Measurements from ENCODE around the gene DOCK1.
"Not testable (repeated sequence)": the region's sequence is repeated elsewhere in the genome, so short reads cannot be mapped to it uniquely, and the experiment has no call there.

Gene DOCK1

DNA sequence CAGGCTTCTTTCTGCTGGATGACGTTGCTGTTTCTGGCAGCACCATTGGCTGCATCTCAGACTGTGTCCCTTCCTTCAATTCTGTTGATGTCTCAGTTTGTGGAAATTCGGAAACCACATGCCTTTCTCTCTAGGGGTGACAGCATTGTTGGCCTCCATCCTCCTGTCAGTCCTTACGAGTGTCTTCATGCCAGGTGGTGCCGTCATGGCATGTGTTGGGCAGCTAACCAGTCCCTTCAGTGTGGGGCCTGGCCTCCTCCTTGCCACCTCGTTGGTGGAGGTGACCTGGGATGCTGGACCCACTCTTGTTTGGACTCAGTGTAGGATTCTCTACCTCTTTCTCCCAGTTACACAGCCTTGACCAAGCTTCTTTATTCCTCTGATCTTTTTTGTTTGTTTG lies 402.8 kb downstream of the DOCK1 start:
- DNase-seq (ENCODE audit: low read depth, low spot score): no peak

DNA sequence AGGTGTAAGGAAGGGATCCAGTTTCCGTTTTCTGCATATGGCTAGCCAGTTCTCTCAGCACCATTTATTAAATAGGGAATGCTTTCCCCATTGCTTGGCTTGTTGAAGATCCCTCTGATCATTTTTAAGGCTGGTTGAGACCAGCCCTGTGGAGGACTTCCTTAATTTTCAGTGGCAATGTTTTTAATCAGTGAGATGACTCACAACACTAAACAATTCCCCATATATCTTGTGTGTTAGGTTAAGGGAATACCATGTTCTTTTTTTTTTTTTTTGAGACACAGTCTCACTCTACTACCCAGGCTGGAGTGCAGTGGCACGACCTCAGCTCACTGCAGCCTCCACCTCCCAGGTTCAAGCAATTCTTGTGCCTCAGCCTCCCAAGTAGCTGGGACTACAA lies 404.4 kb downstream of the DOCK1 start:
- DNase-seq (ENCODE audit: low read depth, low spot score): not testable (repeated sequence)

DNA sequence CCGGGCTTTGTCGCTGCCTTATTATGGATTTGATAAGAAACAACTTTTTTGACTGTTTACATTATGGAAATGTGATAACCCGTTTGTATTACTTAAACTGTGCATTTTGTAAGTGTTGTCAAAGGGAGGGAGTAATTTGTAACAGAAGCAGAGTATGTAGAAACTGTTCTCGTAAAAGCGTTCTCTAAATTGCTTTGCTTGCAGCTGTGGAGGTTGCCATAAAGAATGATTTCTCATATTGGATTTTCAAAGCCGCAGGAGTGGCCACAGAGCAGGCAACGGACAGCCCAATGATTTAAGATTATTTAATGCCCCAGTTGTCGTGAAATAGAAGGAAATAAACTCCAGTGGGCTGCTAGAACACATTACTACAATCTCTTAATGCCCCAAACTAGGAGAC lies 405.2 kb downstream of the DOCK1 start:
- no peak for DNase-seq (ENCODE audit: low read depth, low spot score)

DNA sequence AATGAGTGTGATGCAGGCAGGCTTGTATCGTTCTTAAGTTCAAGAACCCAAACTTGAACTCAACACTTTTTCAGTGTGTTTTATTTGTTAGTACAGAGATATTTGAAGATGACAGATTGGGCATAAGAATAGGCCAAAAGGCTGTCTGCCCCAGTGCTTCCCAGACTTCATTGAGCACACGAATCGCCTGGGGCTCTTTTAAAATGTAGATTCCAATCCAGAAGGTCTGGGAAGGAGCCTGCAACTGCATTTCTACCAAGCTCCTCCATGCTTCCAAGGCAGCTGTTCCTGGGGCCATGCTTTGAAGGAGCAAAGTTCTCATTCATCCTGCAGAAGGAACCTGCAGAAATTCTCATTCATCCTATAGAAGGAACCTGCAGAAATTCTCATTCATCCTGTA lies 405.7 kb downstream of the DOCK1 start:
- no peak for DNase-seq (ENCODE audit: low read depth, low spot score)

DNA sequence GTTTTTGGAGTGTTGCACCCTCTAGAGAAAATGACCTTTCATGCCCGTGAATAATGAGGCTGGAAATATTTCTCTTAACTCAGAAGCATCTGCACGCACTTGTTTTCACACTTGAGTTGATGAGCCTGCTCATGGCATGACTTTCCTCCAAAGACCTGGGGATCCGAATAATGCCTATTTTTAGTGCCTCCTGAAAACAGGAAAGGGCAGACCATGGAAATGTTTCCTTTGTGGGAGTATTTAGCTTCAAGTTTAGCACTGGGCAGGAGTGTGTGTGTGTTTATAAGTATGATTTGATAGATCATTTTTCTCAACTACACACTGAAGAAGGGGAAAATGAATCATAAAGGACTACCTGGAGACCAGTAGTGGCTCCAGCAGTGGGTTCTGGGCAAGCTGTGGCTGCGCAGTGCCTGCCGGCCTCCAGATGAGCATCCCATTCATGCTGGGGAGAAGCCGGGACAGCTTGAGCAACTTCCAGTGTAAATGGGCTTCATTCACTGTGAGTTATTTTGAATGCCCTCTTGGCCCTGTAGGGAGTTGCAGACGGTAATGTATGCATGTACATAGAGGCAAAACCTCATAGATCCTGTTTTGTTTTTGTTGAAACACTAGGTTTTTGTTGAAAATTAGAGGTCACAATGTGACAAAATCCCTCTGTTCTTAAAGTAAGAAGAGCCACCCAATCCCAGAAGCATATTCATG lies 408.9 kb downstream of the DOCK1 start:
- no peak for DNase-seq (ENCODE audit: low read depth, low spot score)

DNA sequence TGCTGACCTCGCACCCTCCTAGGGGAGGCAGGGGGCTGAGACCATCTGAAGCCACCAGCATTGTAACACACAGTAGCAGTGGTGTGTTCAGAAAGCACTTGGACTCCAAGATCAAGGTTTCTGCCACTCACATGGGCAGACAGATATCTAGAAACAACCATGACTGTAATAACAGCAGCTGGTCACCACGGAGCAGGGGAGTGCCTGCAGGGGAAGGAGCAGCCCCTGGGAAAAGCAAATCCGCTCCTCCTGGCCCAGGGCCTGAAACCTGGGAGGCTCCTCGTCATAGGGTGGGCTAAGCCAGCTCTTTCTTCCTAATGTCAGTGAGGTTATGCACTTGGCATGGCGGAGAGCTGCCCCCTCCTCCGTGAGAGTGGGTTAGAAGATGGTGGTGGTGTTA lies 409.6 kb downstream of the DOCK1 start:
- no peak for DNase-seq (ENCODE audit: low read depth, low spot score)

DNA sequence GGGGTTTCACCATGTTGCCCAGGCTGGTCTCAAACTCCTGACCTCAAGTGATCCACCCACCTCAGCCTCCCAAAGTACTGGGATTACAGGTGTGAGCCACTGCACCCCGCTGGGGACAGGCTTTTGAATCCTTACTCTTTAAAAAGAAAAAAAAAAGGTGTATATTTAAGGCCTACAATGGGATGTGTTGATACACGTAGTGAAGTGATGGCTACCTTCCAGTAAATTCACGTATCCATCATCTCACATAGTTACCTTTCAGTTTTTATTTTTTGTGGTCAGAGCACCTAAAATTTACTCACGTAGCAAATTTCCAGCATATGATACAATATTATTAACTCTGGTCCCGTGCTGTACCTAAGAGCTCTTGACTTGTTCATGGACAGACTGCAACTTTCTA lies 410.7 kb downstream of the DOCK1 start:
- DNase-seq (ENCODE audit: low read depth, low spot score): no peak

DNA sequence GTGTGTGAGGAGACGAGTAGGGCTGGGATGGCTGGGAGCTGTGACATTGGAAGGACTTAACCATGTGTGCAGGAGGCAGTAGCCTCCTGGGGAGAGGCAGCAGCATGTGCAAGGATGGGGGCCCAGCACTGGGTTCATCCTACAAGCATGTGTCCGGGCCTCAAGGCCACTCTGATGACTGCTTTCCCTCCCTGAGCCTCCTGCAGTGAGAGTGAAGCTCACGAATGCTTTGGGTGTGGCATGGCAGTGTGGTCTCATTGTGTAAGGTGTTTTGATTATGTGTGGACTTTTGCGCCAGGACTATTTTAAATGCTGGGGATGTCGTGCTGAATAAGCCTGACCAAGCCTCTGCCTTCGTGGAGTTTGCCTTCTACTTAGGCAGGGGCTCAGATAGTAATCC lies 413.2 kb downstream of the DOCK1 start:
- DNase-seq (ENCODE audit: low read depth, low spot score): no peak

DNA sequence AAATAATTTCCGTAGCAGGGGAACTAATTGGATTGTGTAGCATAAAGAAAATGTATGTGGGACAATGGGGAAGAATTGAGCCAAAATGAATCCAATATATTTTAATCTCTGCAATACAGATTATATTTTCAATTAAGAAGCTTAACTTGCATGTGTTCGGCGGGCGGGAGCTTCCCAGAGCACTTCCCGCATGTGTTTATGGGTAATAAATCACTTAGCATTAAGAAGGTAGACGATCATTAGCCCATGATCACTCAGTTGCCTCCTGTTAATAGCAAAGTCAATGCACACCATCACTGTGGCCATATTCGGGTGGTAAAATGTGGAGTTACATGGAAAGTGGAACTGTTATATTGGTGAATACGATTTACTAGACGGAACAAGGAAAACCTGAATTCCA lies 414.0 kb downstream of the DOCK1 start:
- DNase-seq (ENCODE audit: low read depth, low spot score): no peak

DNA sequence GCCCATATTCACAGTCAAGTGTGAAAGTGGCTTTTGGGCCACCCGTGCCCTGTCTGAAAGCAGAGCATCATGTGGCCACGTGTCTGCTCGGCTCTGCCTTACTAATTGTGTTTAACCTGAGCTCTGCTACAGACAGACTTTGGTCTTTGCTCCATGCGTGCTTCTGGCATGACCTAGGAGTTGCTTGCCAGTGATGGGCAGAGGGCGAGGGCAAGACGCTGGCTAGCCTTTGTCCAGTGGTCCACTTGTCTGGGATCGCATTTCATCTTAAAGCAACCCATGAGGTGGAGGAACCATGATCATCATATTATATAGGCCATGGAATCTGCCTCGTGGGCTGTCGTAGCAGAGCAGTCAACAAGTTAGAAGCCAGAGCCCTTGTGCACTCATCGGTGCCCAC lies 414.5 kb downstream of the DOCK1 start:
- DNase-seq (ENCODE audit: low read depth, low spot score): no peak

DNA sequence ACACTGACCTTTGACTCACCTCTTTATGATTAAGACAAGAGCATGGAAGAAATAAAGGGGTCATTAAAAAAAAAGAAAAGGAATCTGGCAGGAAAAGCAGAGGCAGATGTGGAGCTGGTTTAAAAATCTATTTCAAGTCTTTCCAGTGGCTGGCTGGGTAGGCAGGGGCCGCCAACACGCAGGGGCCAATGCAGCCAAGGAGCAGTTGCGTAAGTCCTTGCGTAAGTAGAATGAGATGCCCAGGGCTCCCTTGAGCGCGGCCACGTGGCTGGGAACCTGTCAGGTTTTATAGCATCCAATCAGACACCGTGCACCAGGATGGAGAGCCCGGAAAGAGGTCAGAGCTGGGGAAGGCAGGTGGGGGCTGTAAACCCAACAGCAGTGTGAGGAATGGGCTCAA lies 414.9 kb downstream of the DOCK1 start:
- no peak for DNase-seq (ENCODE audit: low read depth, low spot score)

DNA sequence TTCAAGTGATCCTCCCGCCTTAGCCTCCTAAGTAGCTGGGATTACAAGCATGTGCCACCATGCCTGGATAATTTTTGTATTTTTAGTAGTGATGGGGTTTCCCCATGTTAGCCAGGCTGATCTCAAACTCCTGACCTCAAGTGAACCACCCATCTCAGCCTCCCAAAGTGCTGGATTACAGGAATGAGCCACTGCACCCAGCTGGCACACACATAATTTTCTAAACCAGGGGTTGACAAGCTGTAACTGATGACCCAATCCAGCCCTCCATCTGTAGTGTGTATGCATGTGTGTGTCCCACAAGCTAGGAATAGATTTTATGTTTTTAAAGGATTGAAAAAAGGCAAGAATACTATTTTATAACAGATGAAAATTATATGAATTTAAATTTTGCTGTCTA lies 417.1 kb downstream of the DOCK1 start:
- no peak for DNase-seq (ENCODE audit: low read depth, low spot score)

DNA sequence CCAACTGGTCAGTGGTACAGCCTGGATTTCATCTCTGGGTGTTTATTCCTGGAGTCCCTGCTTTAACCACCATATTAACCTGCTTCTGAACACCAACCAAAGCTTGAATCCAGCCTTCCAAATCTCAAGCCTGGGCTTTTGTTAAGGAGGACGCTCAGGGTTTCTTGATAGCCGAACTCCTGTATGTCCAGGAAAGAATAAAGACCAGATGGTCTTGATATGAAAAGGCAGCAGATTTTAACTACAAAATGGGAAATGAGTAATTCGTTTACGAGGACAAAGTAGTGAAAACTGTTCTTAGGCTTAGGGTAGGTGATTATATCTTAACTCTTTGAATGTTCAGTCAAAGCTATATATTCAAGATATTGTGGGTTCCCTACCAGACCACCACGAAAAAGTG lies 420.3 kb downstream of the DOCK1 start:
- no peak for DNase-seq (ENCODE audit: low read depth, low spot score)

DNA sequence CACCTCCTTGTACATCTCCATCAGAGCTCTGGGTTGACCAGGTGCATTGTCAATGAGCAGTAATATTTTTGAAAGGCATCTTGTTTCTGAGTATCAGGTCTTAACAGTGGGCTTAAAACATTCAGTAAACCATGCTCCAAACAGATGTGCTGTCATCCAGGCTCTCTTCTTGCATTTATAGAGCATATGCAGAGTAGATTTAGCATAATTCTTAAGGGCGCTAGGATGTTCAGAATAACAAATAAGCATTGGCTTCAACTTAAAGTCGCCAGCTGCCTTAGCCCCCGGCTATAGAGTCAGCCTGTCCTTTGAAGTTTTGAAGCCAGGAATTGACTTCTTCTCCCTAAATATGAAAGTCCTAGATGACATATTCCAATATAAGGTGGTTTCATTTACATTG lies 421.7 kb downstream of the DOCK1 start:
- no peak for DNase-seq (ENCODE audit: low read depth, low spot score)

DNA sequence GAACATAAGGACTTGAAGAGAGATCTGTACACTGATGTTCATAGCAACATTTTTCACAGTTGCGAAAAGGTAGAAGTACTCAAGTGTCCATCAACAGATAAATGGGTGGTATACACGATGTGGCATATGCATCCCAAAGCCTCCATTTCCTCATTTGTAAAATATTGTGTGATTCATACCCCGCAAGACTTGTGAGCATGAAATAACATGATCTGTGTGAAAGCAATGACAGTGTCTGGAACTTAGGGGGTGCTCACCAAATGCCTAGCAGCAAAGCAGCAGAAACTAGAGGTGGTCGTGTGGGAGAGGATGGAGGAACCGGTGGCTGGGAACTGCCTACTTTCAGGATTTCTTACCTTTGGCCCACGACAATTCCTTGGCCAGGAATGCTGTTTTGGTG lies 426.5 kb downstream of the DOCK1 start:
- no peak for DNase-seq (ENCODE audit: low read depth, low spot score)

DNA sequence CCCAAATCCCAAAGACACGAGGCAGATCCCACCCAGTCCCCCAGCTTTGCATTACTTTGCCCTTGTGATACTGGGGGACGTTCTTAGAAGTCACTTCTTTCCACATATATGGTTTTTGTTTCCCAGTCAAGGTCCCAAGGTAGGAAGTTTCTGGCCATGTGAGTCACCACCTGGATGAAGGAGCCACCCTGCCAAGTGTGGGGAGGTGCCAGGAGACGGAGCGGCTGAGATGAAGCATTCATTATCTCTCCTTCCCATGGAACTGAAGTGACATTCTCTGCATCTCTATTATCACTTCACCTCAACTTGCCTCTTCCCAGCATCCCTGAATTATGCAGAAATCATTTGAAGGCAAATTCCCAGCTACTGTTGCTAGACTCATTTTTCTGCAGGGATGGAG lies 427.4 kb downstream of the DOCK1 start:
- DNase-seq (ENCODE audit: low read depth, low spot score): peak; percentile 10

DNA sequence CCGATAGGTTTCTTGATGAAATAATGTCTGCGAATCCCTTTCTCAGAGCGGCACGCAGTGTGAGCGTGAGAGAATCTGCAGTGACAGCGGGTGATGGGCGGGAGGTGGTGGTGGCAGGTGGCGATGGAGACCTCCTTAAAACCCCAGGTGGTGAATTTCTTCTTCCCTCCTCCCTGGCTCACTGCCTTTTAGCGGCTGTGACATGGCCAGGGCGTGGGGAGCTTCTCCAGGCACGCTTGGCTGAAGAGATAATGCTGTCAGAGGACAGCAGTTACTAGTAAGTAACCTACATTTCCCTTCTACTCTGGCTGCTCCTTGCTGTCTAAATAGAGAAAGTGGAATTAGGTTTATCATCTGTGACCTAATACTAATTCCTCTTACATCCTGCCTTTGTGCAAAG lies 432.6 kb downstream of the DOCK1 start:
- DNase-seq (ENCODE audit: low read depth, low spot score): no peak

DNA sequence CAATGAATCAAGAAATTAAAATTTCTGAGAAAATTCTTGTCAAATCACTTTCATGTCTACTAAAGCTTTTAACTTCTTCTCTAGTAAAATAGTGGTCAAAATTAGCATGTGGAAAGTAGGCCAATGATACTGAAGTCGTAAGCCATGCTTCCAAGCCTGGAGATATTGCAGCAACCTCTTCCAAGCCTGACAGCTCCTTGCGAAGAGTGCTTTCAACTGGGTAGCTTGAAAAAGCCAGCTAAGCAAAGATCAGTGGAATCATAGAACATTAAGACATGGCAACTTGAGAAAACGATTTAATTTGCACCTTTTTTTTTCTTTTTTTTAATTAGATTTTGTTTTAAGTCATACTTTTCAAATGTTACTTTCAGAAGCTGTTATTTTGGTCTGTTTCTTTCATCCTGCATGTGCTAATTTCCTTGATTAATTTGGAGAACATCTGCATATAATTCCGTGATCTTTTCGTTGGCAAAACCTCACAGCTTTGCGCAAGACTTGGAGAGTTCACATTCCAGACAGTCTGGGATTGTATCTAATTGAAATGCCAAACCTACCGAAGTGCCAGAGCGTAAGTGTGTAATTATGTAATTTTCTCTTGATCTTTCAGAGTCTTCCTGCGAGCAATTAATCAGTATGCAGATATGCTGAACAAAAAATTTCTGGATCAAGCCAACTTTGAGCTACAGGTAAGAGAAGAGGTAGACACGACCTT lies 433.3 kb downstream of the DOCK1 start:
- peak; percentile 61 for DNase-seq (ENCODE audit: low read depth, low spot score)

DNA sequence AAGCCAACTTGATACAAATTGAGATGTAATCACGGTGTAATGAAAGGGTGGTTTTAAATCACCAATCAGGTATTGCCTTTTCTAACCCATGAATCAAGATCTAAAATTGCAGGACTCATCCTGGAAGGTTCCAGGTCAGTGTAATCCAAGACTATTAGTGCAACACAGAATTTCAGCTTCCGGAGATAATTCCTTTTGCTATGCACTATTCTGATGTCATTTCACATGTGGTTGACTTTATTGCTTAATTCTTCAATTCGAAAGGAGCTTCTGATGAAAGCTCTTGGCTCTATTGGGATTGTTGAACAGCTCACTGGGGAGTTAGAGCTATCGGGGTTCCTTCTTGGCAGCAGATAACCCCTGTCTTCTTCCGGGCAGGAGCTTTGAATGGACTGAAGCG lies 438.6 kb downstream of the DOCK1 start:
- DNase-seq (ENCODE audit: low read depth, low spot score): no peak

DNA sequence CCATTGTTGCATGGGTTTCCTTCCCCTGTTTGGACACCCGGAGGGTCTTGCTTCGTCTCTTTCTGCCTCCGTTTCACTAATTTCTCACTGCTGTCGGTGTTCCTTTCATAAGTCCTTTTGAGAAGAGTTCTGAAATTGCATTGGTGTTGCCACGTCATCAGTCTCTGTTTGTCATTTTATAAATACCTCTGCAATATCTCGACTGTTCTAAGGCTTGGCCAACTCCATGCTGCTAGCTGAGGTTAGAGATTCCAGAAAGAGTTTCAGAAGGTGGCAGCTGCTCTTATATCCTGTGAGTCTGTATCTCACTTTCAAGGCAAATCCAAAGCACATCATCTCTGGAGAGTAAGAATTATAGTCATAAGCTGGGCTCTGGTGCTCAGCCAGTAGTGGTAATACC lies 439.1 kb downstream of the DOCK1 start:
- DNase-seq (ENCODE audit: low read depth, low spot score): no peak

DNA sequence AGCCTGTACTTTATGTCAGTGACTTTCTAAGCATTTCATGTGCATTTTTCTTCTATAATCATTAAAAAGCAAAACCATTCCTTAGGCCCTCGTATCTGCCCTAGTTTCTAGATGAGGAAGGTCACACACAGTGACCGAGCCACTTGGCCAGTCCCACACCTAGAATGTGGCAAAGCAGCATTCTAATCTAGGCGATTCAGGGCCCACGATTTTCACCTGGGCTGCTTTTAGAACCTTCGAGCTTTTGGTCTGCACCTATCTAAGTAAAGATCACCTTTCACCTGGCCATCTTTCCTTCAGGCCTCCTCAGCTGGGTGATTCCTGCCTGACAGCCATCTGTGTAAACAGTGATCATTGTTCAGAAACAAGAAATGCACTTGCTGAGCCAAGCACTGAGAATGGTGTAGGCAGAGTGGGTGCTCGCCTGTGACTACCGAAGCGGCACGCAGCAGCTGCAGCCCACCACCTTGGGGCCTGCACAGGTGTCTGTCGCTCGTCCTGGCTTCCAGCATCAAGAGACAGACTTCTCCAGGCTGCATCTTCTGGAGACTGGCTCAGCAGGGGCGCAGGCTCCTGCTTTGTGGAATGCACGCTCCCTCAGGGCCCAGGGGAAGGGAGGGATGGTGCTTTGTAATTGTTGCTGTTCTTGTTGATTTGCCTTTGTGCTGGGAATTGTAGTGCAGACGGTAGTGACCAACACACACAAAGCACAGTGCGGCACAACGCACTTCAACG lies 440.2 kb downstream of the DOCK1 start:
- no peak for DNase-seq (ENCODE audit: low read depth, low spot score)

DNA sequence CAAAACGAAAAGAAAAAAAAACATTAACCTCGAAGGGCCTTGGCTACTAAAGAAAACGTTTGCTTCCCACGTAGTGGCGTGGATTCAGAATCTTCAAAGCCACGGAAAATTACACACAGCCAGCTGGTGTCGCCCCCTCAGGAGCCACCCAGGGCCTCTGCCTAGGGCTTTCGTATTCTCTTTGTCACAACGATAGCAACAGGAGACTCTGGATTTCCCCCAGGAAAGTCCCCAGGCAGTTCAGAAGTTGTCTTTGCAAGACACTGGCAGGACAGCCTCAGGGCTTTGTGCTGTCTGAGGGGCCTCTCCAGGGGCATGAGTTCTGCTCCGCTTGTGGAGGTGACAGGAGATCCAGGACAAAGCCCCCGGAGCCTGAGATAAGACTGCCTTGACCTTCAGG lies 441.4 kb downstream of the DOCK1 start:
- no peak for DNase-seq (ENCODE audit: low read depth, low spot score)

All from astrocyte of the hippocampus (primary cell).